Pons (tissue), 1 donor: ENCODE data around the gene CASZ1.

ENCODE experiments used
- DNase-seq: peaks from one replicate; pipeline ENCODE4 v3.0.0-alpha.2; 2016; ENCODE audit warnings: low spot score

Gene CASZ1

GRCh38 chr1:10727751-10728232 lies 68.7 kb downstream of the CASZ1 start:
- DNase-seq, result no peak

- DNase-seq, result peak; percentile 7
Observed at GRCh38 chr1:10726355-10726754, 70.1 kb downstream of the CASZ1 start.

DNA sequence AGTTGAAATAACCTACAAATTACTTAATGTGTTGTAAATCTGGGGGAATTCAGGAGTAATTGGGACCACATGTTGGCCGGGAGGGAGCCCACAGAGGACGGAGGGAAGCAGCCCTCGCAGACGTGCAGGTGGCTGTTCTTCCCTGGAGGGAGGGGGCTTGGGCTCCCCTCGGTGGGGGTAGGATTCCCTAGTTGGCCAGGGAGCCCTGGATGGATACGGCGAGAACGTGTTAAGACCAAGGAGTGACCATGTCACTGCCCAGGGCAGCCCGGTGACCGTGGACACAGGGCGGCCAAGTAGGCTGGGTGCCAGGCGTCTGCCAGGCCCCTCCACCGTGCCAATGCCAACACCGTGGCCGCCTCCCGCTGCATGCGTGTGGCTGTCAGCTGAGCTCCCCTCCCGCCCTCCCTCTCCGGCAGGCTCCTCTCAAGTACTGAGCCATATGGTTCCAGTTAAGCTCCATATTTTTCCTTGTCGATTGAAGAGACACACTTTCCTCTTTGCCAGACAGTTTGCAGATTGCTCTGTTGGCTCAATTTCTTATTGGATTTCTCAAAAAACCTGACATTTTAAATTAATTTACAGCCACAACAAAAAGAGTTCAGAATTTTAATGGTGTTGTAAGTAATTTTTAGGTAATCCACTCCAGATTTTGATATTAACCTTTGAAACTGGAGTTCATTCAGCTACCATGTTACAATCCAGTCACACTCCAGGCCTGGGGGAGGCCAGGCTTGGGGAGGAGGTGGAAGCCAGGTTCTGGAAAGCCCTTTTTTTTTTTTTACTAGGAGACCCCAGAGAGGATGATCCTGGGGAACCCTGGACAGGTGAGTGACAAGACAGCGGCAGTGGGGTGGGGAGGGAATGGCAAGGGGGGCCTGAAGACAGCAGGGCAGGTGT lies 71.2 kb downstream of the CASZ1 start:
- no peak for DNase-seq

DNA sequence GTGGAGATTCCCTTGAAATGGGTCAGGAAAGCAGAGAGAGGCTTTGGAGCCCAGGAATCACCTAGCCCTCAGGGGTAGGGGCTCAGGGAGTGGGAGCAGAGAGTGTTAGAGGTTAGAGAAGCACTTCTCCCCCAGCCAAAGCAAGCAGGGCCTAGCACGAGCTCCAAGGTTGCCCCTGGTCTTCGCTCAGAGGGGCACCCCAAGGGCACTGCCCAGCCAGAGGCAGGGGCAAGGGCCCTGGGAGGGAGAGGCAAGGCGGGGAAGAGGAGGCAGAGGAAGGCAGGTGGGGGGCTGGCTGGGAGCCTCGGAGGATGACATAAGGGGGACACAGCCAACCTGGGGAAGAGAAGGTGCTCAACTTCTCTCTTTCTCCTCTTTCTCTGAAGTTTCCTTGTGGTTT lies 71.9 kb downstream of the CASZ1 start:
- DNase-seq, result no peak

DNA sequence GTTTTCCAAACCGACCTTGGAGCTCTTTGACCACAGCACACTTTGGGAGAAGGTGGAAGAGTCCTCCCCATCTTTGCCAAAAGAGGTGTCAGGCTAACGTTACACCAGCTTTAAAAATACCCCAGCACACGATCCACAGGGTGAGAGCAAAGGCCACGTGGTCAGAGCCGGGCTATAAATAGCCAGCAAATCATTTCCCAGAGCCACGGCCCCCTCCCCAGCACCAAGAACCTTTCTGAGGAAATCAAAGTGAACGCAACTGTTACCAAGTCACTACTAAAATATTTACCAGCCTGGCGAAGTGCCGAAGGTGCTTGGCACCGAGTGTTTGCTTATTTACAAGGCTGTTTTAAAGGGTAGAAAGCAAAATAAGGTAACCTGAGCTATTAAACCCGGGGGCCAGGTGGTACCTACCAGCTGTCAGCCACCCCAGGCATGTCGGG lies 72.4 kb downstream of the CASZ1 start:
- no peak for DNase-seq

GRCh38 chr1:10723317-10723716 lies 73.1 kb downstream of the CASZ1 start:
- no peak for DNase-seq

DNA sequence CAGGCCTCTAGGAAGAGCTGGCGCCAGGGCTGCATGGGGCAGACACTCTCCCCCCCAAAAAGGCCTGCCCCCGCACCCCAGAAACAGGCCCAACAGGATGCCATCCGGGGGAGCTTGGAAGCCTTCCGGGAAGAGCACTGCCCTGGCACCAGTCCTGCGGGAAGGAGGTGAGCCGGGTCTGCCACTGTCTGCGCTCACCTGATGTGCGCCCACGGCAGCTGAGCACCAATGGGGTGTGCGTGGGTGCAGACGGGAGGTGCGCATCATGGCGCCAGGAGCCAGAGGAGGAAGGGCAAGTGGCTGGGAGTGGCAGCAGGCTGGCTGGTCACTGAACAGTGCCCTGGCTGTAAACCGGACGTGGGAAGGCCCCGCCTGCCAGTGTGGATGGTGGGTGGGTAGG lies 73.6 kb downstream of the CASZ1 start:
- DNase-seq, result no peak

DNA sequence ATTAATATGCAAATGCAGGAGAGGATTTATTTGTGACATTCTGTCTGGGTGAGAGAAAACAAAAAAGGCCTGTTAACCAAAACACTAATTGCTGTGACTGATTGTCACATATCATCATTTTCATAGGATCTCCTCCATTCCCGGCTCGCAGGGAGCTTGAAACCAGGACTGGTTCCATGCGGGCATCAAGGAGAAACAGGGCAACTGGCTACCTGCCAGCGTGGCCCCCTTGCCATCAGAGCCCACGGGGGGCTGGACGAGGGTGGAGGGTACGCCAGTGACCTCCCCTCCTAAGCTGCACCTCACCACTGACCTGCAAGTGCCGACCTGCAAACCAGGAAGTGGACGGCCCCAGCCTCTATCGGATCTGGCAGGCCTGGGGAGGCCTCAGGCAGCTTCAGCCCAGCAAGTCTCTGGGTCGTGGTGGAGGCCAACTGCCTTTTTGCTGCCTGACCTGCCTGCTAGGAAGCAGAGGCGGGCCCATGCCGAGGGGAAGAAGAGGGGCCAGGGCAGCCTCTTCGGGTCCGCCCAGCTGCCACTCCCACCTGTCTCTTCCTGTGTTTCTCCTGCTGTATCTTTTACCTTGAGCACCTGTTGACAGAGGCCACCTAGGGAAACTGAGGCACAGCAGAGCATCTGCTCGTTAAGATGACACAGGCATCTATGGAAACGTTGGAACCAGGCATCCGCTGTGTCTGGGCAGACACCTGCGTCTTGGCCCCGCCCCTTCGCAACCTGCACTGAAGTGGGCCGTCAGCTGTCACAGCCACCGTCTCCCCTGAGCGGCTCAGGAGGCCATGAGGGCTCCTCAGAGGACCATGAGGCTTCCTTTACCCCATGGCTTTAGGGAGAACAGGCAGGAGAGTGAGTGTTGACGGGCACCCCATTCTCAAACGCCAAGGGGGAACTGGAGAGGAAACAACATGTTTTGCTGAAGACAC lies 74.8 kb downstream of the CASZ1 start:
- DNase-seq, result no peak

DNA sequence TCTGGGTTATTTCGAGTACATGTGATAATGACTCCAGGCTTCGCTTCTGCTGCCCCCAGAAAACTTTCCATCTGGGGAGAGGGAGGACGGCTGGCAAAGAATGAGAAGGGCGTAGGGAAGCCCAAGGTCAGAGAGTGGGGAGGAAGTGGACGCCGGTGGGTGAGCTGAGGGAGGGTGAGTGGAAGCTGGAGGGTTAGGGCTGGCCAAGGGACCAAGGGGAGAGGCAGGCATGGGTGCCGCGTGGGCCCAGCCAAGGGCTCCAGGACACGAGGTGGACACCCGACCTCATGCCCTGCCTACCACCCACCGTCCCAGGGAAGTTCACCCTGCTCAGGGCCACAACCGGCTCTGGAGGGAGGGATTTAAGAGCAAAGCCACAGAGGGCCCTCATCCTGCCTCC lies 75.8 kb downstream of the CASZ1 start:
- DNase-seq, result no peak

DNA sequence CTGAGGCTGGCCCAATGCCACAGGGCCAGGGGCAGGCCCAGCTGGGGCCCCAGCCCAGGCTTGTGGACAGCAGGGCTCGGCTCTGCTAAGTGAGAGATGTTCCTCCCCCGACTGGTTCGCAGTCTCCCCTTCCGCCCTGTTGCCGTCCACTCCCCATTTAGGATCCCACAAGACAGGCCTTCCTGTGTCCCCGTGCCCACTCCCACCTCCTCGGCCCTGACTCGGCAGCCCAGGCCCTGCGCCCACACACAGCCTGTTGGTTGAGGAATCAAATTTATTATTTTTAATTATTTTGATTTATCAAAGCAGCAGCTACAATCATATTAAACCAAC lies 78.4 kb downstream of the CASZ1 start:
- DNase-seq, result no peak

DNA sequence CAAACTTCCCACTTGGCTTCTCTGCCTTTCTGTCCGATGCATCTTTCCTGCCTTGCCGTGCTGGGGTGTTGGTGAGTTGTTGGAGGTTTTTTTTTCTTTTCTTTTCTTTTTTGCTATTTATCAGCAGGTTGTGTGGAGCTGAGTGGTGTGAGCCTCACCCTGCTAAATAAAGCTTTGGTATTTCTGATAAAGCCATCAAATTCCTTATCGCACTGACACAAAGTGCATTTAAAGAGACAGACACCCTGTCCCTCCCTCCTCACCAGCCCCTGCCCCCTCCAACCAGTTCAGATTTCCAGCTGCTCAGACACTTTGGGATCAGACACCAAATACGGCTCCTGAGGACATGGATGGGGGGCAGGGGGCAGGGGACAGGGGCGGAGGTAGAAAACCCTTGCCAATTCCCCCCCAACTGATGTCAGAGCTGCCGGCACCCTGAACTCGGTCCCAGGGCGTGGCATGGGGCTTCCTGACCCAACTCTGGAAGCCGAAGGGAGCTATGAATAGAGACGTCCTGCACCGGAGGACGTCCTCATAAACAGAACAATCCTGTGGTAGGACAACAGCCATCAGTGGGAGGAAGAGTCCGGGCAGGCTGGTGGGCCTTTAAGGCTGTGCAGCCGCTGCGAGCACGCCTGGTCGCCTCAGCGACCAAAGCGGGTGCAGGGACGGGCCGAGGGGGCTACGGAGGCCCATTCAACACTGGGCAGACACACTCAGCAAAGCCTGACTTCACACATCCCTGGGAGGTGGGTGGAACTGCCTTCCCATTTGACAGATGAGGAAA lies 79.0 kb downstream of the CASZ1 start:
- no peak for DNase-seq

- DNase-seq, result no peak
Observed at GRCh38 chr1:10716840-10717239, 79.6 kb downstream of the CASZ1 start.

- no peak for DNase-seq
Observed at GRCh38 chr1:10714337-10715114, 81.9 kb downstream of the CASZ1 start.

- no peak for DNase-seq
Observed at GRCh38 chr1:10713614-10714013, 82.8 kb downstream of the CASZ1 start.

DNA sequence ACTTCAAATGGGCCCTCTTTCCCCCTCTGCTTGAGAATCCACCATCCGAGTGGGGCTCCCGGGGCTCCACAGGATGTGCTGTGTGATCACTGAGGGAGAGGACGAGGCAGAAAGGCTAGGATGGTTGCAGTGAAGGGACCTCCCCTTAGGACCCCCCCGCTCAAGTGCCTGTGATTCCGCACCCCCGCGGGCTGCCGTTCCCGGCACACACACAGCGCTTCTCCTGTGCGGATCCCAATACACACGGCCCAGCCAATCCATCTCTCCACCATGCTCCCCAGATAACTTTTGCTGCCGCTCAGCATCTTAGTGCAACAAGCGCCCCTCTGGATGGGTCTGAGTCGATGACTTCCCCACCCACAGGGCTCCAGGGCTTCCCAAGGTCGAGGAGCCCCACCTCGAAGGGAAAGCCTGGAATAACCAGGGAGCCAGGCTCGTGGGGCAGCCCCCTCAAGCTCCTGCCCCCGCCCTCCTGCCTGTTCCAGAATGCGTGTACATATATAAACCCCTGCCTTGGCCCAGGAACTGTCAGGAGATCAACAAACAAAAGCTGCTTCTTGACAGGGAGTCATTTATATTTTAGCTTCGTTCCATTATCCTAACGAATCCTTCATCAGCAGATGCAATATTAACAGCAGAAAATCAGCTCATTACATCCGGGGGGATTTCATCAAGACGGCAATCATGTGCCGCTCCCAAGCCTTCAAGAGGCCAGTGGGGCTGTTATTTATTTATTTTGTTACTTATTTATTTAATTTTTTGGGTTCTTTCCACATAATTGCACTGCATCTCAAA lies 83.7 kb downstream of the CASZ1 start:
- DNase-seq, result no peak

DNA sequence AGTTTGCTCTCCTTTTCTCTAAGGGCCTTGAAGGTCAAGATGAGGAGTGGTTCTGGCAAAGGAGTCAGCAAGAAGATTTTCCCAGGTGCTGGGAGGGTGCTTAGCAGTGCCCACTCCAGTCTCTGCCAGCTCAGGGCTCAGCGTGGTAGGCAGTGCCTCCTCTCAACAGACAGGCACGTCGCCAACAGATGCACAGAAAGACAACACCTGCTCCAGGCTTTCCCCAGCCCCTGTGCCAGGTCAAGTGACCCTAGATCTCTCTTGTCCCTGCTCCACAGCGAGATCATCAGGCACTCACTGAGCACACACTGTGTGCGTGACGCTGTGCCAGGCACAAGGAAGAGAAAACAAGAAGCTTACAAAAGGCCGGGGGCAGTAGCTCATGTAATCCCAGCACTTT lies 86.0 kb downstream of the CASZ1 start:
- DNase-seq, result no peak

DNA sequence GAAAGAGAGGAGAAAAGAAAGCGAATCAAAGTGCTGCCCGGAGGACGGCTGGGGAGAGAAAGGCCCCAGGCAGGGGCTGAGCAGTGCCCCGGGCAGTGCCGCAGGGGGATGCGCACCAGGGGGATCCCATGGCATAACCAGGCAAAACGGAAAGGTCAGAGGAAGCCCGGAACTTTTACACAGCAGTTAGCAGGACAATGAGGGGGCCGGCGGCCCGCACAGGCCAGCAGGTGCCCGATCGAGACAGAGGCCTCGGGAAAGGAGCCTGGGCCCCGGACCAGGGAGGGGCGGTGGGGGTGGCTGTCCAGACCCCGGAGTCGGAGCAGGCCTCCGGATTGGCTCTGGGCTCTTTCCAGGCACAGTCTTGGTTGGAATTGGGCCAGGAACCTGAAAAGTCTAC lies 86.8 kb downstream of the CASZ1 start:
- no peak for DNase-seq

GRCh38 chr1:10709165-10709564 lies 87.3 kb downstream of the CASZ1 start:
- DNase-seq, result no peak

GRCh38 chr1:10708757-10709156 lies 87.7 kb downstream of the CASZ1 start:
- DNase-seq, result no peak

DNA sequence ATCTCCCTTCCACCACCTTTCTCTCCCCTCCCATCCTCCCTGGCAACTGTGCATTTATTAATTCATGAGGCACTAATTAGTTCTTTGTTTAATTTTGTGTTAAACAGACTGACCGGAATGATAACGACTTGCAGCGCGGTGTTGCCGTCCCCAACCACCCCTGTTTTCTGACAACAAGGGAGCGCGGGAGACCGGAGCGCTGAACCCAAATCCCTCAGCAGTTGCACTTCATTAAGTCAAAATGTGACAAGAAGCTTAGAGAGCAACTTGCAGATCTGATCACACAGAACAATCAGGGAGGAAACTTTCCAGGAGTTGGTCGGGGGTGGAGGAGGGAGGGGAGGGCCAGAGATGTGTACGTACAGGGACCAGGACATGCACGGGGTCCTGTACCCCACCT lies 89.2 kb downstream of the CASZ1 start:
- DNase-seq, result no peak
